GM23338 (cell line): Measurements from ENCODE around the gene AP3D1. TPM values are rescaled to one million over a fixed set of nuclear protein-coding genes. Genes with fewer than 3 reads are reported as not detected.

Source experiments
- ATAC-seq: fragments of 200-7000 bp; cut with Tn5 transposase; 3 replicates; pipeline ENCODE4 v1.9.1; 2020
- DNase-seq: peaks from one replicate; pipeline ENCODE4 v3.0.0-alpha.2; 2015; ENCODE audit warnings: low spot score
- H2AFZ ChIP-seq: fragments of 200-600 bp; sonication (generic); 2 replicates; pipeline ENCODE4 v1.8.0; 2016; ENCODE audit warnings: antibody characterized with exemption, mild to moderate bottlenecking, moderate library complexity
- H3F3A ChIP-seq: fragments of 200-600 bp; sonication (generic); replicated peaks from 2 replicates; pipeline ENCODE4 v1.8.0; 2017; ENCODE audit warnings: antibody characterized with exemption, mixed run types, low read depth
- H3K27ac ChIP-seq: fragments of 200-600 bp; sonication (generic); 2 replicates; pipeline ENCODE4 v1.6.1; 2016; ENCODE audit warnings: low read depth
- H3K27me3 ChIP-seq: fragments of 200-600 bp; sonication (generic); 2 replicates; pipeline ENCODE4 v1.8.0; 2016; ENCODE audit warnings: mild to moderate bottlenecking, mixed run types, moderate library complexity; ENCODE audit not compliant: insufficient read depth
- H3K36me3 ChIP-seq: fragments of 200-600 bp; sonication (generic); 2 replicates; pipeline ENCODE4 v1.8.0; 2016; ENCODE audit warnings: mild to moderate bottlenecking; ENCODE audit not compliant: insufficient read depth
- H3K4me1 ChIP-seq: fragments of 200-600 bp; sonication (generic); 2 replicates; pipeline ENCODE4 v1.8.0; 2016; ENCODE audit warnings: mild to moderate bottlenecking, moderate library complexity; ENCODE audit not compliant: insufficient read depth
- H3K4me2 ChIP-seq: fragments of 200-600 bp; sonication (generic); 2 replicates; pipeline ENCODE4 v1.7.1; 2017; ENCODE audit warnings: mixed run types
- H3K4me3 ChIP-seq: fragments of 200-600 bp; sonication (generic); 2 replicates; pipeline ENCODE4 v1.6.1; 2016; ENCODE audit warnings: mixed run types
- H3K79me2 ChIP-seq: fragments of 200-600 bp; sonication (generic); replicated peaks from 2 replicates; pipeline ENCODE4 v1.8.0; 2017; ENCODE audit warnings: mild to moderate bottlenecking; ENCODE audit not compliant: insufficient read depth
- H3K9me2 ChIP-seq: fragments of 200-600 bp; sonication (generic); 2 replicates; pipeline ENCODE4 v1.8.0; 2017; ENCODE audit not compliant: insufficient read depth
- H4K20me1 ChIP-seq: fragments of 200-600 bp; sonication (generic); replicated peaks from 2 replicates; pipeline ENCODE4 v1.8.0; 2017; ENCODE audit warnings: mild to moderate bottlenecking; ENCODE audit not compliant: insufficient read depth
- H3K27ac Mint-ChIP-seq: 2 replicates; pipeline ENCODE4 v1.8.0; 2020; ENCODE audit warnings: inconsistent platforms, mild to moderate bottlenecking, moderate library complexity, mixed read lengths
- H3K27me3 Mint-ChIP-seq: 3 replicates; pipeline ENCODE4 v1.8.0; 2022; ENCODE audit warnings: low read depth, mild to moderate bottlenecking, moderate library complexity, mixed read lengths, inconsistent platforms; ENCODE audit not compliant: insufficient read depth, poor library complexity
- H3K36me3 Mint-ChIP-seq: 3 replicates; pipeline ENCODE4 v1.8.0; 2021; ENCODE audit warnings: low read depth, mild to moderate bottlenecking, inconsistent platforms, moderate library complexity, mixed read lengths
- H3K4me1 Mint-ChIP-seq: 3 replicates; pipeline ENCODE4 v1.8.0; 2020; ENCODE audit warnings: mild to moderate bottlenecking, inconsistent platforms, mixed read lengths
- H3K4me3 Mint-ChIP-seq: 3 replicates; pipeline ENCODE4 v1.8.0; 2021; ENCODE audit warnings: moderate library complexity, mild to moderate bottlenecking, inconsistent platforms, mixed read lengths
- H3K9me3 Mint-ChIP-seq: 3 replicates; pipeline ENCODE4 v1.8.0; 2020; ENCODE audit warnings: moderate library complexity, mild to moderate bottlenecking, inconsistent platforms, mixed read lengths
- CREB1 ChIP-seq: fragments of 250-450 bp; sonication (Bioruptor Pico); IDR thresholded peaks from 2 replicates; pipeline ENCODE4 v1.5.0; 2020; ENCODE audit warnings: low read depth, mild to moderate bottlenecking, moderate library complexity
- EZH2 ChIP-seq: fragments of 200-600 bp; sonication (generic); IDR thresholded peaks from one replicate; pipeline ENCODE4 v1.8.0; 2017; ENCODE audit warnings: antibody characterized with exemption, mild to moderate bottlenecking, low read depth; ENCODE audit not compliant: unreplicated experiment
- EZH2phosphoT487 ChIP-seq: fragments of 200-600 bp; sonication (generic); IDR thresholded peaks from one replicate; pipeline ENCODE4 v1.8.1; 2018; ENCODE audit warnings: antibody characterized with exemption; ENCODE audit not compliant: unreplicated experiment
- JUNB ChIP-seq: IDR thresholded peaks from one replicate; pipeline ENCODE4 v1.6.1; 2016; ENCODE audit warnings: antibody characterized with exemption; ENCODE audit not compliant: unreplicated experiment
- NANOG ChIP-seq: IDR thresholded peaks from 2 replicates; pipeline ENCODE4 v1.6.1; 2016; ENCODE audit warnings: antibody characterized with exemption, borderline replicate concordance
- POLR2AphosphoS5 ChIP-seq: IDR thresholded peaks from 2 replicates; pipeline ENCODE4 v1.6.1; 2016; ENCODE audit warnings: antibody characterized with exemption, low read depth
- REST ChIP-seq: IDR thresholded peaks from one replicate; pipeline ENCODE4 v1.6.1; 2018; ENCODE audit warnings: antibody characterized with exemption; ENCODE audit not compliant: unreplicated experiment
- STAT1 ChIP-seq: IDR thresholded peaks from one replicate; pipeline ENCODE4 v1.6.1; 2016; ENCODE audit warnings: antibody characterized with exemption; ENCODE audit not compliant: unreplicated experiment
- ZNF114 ChIP-seq: fragments of 250-450 bp; sonication (Bioruptor Pico); IDR thresholded peaks from 2 replicates; pipeline ENCODE4 v1.5.0; 2020; ENCODE audit warnings: mild to moderate bottlenecking, moderate library complexity
- ZNF331 ChIP-seq: fragments of 250-450 bp; sonication (Bioruptor Pico); IDR thresholded peaks from 2 replicates; pipeline ENCODE4 v1.5.0; 2020; ENCODE audit warnings: low read depth, mild to moderate bottlenecking, moderate library complexity
- polyA plus RNA-seq: library from polyadenylated mRNA; unstranded; fragments of >200 nt; fragmentation: Nextera tagmentation; extraction: Ambion mirVana; gene quantifications from 2 replicates; pipeline ENCODE4 v1.2.1, GENCODE V29; 2016
- total RNA-seq: library from RNA; depleted of rRNA; stranded (reverse); fragments of >200 nt; shearing (Covaris generic); gene quantifications from 2 replicates; pipeline ENCODE4 v1.2.3, GENCODE V29; 2014
- TF ChIP-seq, protein P1 (sequence below), 2 experiments: fragments of 200-600 bp in 1 of 2; sonication (generic) in 1 of 2; conservative IDR thresholded peaks; 2 replicates each; pipeline versions ENCODE4 v1.5.1 to v1.6.1; 2016 to 2017; ENCODE audit warnings: antibody characterized with exemption in 2 of 2, low read depth in 2 of 2, mild to moderate bottlenecking in 2 of 2, moderate library complexity in 1 of 2

The AP3D1 gene
- total and polyA plus RNA-seq, 2 experiments from 2014 or later, result 101 to 236 TPM

DNA sequence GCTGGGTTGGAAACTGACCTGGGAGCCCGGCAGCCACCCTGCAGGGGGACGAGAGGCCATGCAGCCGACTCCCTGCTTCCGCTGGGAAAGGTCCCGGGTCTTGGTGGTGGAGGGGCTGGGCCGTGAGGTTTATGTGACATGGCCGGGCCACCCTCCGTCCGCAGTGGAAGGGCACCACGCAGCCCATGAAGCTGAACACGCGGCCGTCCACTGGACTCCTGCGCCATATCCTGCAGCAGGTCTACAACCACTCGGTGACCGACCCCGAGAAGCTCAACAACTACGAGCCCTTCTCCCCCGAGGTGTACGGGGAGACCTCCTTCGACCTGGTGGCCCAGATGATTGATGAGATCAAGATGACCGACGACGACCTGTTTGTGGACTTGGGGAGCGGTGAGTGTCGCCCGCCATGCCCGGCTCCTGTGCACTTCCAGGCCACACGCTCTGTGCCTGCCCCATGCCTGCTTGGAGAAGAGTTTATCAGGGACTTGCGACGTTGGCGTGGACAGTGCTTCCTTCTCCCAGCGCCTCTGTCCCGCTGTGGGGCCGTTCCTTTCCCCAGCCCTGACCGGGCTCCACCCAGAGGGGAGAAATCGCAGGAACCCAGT lies 39.6 kb upstream of the AP3D1 start (continued):
- TF ChIP-seq REST, result no peak
- TF ChIP-seq CREB1 (CRISPR knock-in tag), result no peak
- no peak for TF ChIP-seq POLR2AphosphoS5
- TF ChIP-seq EZH2, result no peak
- TF ChIP-seq ZNF114 (CRISPR knock-in tag), result no peak
- no peak for TF ChIP-seq STAT1

- Histone ChIP-seq H3K4me1 (no peaks in the 10 kb centered on the region), H3K27ac (no peak overlapping the region), H2AFZ (no peak overlapping the region), H3K36me3 (peaks cover 3% of the 10 kb centered on the region; the same call in 1 of the 2 replicates), H3K79me2 (peaks cover 16% of the 10 kb centered on the region), H3F3A (0 out of 2 replicates have a peak, but pooled peaks cover 4% of the 10 kb centered on the region), H3K27me3 (no peaks in the 10 kb centered on the region), H3K9me2 (no peaks in the 10 kb centered on the region), H3K4me2 (no peak overlapping the region), H4K20me1 (peaks cover 4% of the 10 kb centered on the region), H3K4me3 (no peak overlapping the region)
- Mint-ChIP-seq H3K27me3 (peaks cover 5% of the 10 kb centered on the region), H3K4me3 (no peak overlapping the region), H3K9me3 (no peaks in the 10 kb centered on the region), H3K36me3 (peaks cover 52% of the 10 kb centered on the region), H3K27ac (no peak overlapping the region), H3K4me1 (peaks cover 2% of the 10 kb centered on the region; the same call in 1 of the 3 replicates)
- DNase-seq (no peak), ATAC-seq (no peak)
- TF ChIP-seq CREB1 (CRISPR knock-in tag) (no peak), ZNF331 (no peak), NANOG (no peak), JUNB (no peak), REST (no peak), EZH2 (no peak), STAT1 (no peak), EZH2phosphoT487 (no peak)
- TF ChIP-seq, protein P1, sequence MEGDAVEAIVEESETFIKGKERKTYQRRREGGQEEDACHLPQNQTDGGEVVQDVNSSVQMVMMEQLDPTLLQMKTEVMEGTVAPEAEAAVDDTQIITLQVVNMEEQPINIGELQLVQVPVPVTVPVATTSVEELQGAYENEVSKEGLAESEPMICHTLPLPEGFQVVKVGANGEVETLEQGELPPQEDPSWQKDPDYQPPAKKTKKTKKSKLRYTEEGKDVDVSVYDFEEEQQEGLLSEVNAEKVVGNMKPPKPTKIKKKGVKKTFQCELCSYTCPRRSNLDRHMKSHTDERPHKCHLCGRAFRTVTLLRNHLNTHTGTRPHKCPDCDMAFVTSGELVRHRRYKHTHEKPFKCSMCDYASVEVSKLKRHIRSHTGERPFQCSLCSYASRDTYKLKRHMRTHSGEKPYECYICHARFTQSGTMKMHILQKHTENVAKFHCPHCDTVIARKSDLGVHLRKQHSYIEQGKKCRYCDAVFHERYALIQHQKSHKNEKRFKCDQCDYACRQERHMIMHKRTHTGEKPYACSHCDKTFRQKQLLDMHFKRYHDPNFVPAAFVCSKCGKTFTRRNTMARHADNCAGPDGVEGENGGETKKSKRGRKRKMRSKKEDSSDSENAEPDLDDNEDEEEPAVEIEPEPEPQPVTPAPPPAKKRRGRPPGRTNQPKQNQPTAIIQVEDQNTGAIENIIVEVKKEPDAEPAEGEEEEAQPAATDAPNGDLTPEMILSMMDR (conservative IDR thresholded peaks at IDR 0.05; ENCODE audit: low read depth in 2 of 2), result no peak
These were observed 38.5 kb upstream of the AP3D1 start for GRCh38 chr19:2189880-2190279.
